GM11168 (cell line): Measurements from ENCODE around the gene DHDH.
"Not testable (repeated sequence)": the region's sequence is repeated elsewhere in the genome, so short reads cannot be mapped to it uniquely, and the experiment has no call there.

Experiments
- in situ Hi-C: fragments of 300-500 bp; cut with MboI; formaldehyde crosslinking; loops from one replicate; pipeline ENCODE4 v1.12.0; 2022; ENCODE audit warnings: low sequenced_read_pairs; ENCODE audit not compliant: unreplicated experiment

The DHDH gene

GRCh38 chr19:48933382-48933932 is at the start of gene DHDH:
DHDH (plus strand) TSS chr19:48933699; CDS start chr19:48933722, 23 bp downstream.
- in situ Hi-C loops = no loop called here

- in situ Hi-C loops = no loop called here
Measured at GRCh38 chr19:48883726-48884125, 49.8 kb upstream of the DHDH start.

GRCh38 chr19:48887861-48888612 is 45.5 kb upstream of the DHDH start:
- in situ Hi-C loops = no loop called here

- in situ Hi-C loops = not testable (repeated sequence)
Measured at GRCh38 chr19:48889496-48889895, 44.0 kb upstream of the DHDH start.

- in situ Hi-C loops = no loop called here
Measured at GRCh38 chr19:48890551-48890950, 42.9 kb upstream of the DHDH start.

GRCh38 chr19:48895226-48895625 is 38.3 kb upstream of the DHDH start:
- in situ Hi-C loops = no loop called here

- in situ Hi-C loops = no loop called here
Measured at GRCh38 chr19:48896191-48896720, 37.2 kb upstream of the DHDH start.

GRCh38 chr19:48897181-48897580 is 36.3 kb upstream of the DHDH start:
- in situ Hi-C loops = no loop called here

- in situ Hi-C loops = not testable (repeated sequence)
Measured at GRCh38 chr19:48899386-48899749, 34.1 kb upstream of the DHDH start.

- in situ Hi-C loops = no loop called here
Measured at GRCh38 chr19:48899781-48900476, 33.6 kb upstream of the DHDH start, which contains the start of gene NUCB1. NUCB1 (plus strand) TSS chr19:48900312; CDS start chr19:48900797, 485 bp downstream.

- in situ Hi-C loops = no loop called here
Measured at GRCh38 chr19:48900477-48901406, 32.8 kb upstream of the DHDH start.

GRCh38 chr19:48902291-48902690 is 31.2 kb upstream of the DHDH start:
- in situ Hi-C loops = not testable (repeated sequence)

- in situ Hi-C loops = not testable (repeated sequence)
Measured at GRCh38 chr19:48903788-48904187, 29.7 kb upstream of the DHDH start.

- in situ Hi-C loops = no loop called here
Measured at GRCh38 chr19:48905664-48906063, 27.8 kb upstream of the DHDH start.

GRCh38 chr19:48906324-48906723 is 27.2 kb upstream of the DHDH start:
- in situ Hi-C loops = no loop called here

GRCh38 chr19:48907671-48908070 is 25.8 kb upstream of the DHDH start:
- in situ Hi-C loops = no loop called here

GRCh38 chr19:48909424-48910077 is 23.9 kb upstream of the DHDH start:
- in situ Hi-C loops = not testable (repeated sequence)

- in situ Hi-C loops = no loop called here
Measured at GRCh38 chr19:48910803-48911202, 22.7 kb upstream of the DHDH start.

GRCh38 chr19:48913114-48913889 is 20.2 kb upstream of the DHDH start:
- in situ Hi-C loops = no loop called here
